ENCODE results near the gene TPSB2. TPM values are rescaled to one million over a fixed set of nuclear protein-coding genes. Genes with fewer than 3 reads are reported as not detected.

Gene TPSB2
- total and polyA plus RNA-seq, 8 donors, result 0.13 to 55.5 (median 1.6) TPM; not detected in 4

GRCh38 chr16:1198194-1198593, 31.8 kb downstream of the TPSB2 start:
- H3K4me3 ChIP-seq, result no peak overlapping the region
- intact Hi-C loops (cut with DNase I), result no loop called here
- TF ChIP-seq CTCF (IDR thresholded peaks at IDR 0.05), result no peak
- no peaks in the 10 kb centered on the region for H3K4me1 ChIP-seq
- no peak overlapping the region for H3K27ac ChIP-seq
- H3K36me3 ChIP-seq, result no peaks in the 10 kb centered on the region
- no peaks in the 10 kb centered on the region for H3K9me3 ChIP-seq
- DNase-seq (no peak), ATAC-seq (no peak)
- H3K27me3 ChIP-seq, result peaks cover 0 to 34% of the 10 kb centered on the region in 2 donors

DNA sequence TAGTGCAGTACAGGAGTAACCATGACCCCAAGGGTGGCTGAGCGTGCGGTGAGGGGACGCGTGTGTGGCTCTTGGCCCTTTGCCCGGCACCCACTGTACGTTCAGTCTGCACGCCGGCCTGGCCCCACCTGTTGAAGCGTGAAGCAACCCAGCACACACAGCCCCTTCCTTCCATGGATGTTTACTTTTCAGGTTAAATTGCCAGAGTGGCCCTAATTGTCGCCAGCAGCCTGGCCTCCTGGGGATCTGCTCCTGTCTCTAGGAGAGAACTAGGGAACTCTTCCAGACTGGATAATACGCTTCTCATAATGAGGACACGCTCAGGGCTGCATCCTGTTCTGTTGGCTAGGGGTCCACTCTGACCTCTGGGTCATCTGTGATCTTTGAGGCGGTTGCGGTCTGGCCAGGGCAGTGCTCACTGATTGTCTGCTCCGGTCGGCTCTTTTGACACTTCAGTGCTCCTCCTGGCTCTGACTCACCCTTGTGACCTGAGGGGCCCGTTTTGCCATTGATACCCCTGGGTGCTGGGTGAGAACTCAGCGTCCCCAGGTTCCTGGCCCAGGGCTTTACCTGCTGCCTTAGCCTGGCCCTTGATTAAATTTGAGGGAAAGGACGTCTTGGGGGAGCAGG, 32.6 kb downstream of the TPSB2 start:
- Histone ChIP-seq H3K4me3 (no peak overlapping the region), H3K4me1 (no peaks in the 10 kb centered on the region), H3K36me3 (no peaks in the 10 kb centered on the region), H3K27ac (no peak overlapping the region), H3K9me3 (no peaks in the 10 kb centered on the region), H3K27me3 (peaks cover 0 to 42% of the 10 kb centered on the region in 2 donors)
- no peak for ATAC-seq
- intact Hi-C loops (cut with DNase I), result no loop called here
- TF ChIP-seq CTCF (IDR thresholded peaks at IDR 0.05), result no peak
- no peak for DNase-seq

GRCh38 chr16:1196494-1196893, 33.5 kb downstream of the TPSB2 start:
- ATAC-seq (no peak), DNase-seq (no peak)
- intact Hi-C loops (cut with DNase I), result no loop called here
- no peak overlapping the region for H3K4me3 ChIP-seq
- H3K27ac ChIP-seq, result no peak overlapping the region
- H3K27me3 ChIP-seq, result peaks cover 0 to 44% of the 10 kb centered on the region in 2 donors
- no peaks in the 10 kb centered on the region for H3K4me1 ChIP-seq
- no peaks in the 10 kb centered on the region for H3K36me3 ChIP-seq
- no peaks in the 10 kb centered on the region for H3K9me3 ChIP-seq
- no peak for TF ChIP-seq CTCF (IDR thresholded peaks at IDR 0.05)

DNA sequence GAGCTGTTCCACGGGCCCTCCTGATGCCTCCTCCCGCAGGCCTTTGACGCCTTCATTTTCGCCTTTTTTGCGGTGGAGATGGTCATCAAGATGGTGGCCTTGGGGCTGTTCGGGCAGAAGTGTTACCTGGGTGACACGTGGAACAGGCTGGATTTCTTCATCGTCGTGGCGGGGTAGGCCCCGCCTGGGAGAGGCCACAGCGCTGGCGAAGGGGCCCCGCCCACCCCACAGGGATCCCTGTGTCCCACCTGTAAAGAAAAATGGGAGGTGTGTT, 34.7 kb downstream of the TPSB2 start:
- intact Hi-C loops (cut with DNase I), result loop anchor here in 1 of 2 donors (2.0 kb wide), 1 partner anchor 89 kb away; no protein-coding TSS in a partner anchor
- TF ChIP-seq CTCF (IDR thresholded peaks at IDR 0.05), result no peak
- H3K4me1 ChIP-seq, result no peaks in the 10 kb centered on the region
- no peaks in the 10 kb centered on the region for H3K36me3 ChIP-seq
- ATAC-seq (no peak), DNase-seq (no peak)
- no peaks in the 10 kb centered on the region for H3K9me3 ChIP-seq
- H3K27ac ChIP-seq, result no peak overlapping the region
- H3K4me3 ChIP-seq, result no peak overlapping the region
- H3K27me3 ChIP-seq, result peaks cover 0 to 49% of the 10 kb centered on the region in 2 donors

GRCh38 chr16:1194665-1195392, 35.2 kb downstream of the TPSB2 start:
- intact Hi-C loops (cut with DNase I), result loop anchor here in 1 of 2 donors (2.0 kb wide), 1 partner anchor 88 kb away; no protein-coding TSS in a partner anchor
- DNase-seq (no peak), ATAC-seq (peak; percentile 45)
- Histone ChIP-seq H3K27me3 (peaks cover 0 to 51% of the 10 kb centered on the region in 2 donors), H3K9me3 (no peaks in the 10 kb centered on the region), H3K27ac (no peak overlapping the region), H3K36me3 (no peaks in the 10 kb centered on the region), H3K4me3 (no peak overlapping the region), H3K4me1 (no peaks in the 10 kb centered on the region)
- TF ChIP-seq CTCF (IDR thresholded peaks at IDR 0.05), result peak; percentile 59 to 72

Data from left lung (tissue), 10 donors.